Measurements from ENCODE around the gene GHRL. TPM values are rescaled to one million over a fixed set of nuclear protein-coding genes. Genes with fewer than 3 reads are reported as not detected.

The GHRL gene
- total RNA-seq, 1 donor from 2014 or later = 0.30 TPM

GRCh38 chr3:10328460-10329071 lies 35.8 kb upstream of the GHRL start:
- DNase-seq (ENCODE audit: low spot score) (no peak), ATAC-seq (no peak)

- no peak for ATAC-seq
- DNase-seq (ENCODE audit: low spot score) = no peak
Observed at GRCh38 chr3:10327592-10327991, 34.8 kb upstream of the GHRL start.

GRCh38 chr3:10322352-10322710 lies 29.6 kb upstream of the GHRL start:
- ATAC-seq (peak; percentile 47), DNase-seq (ENCODE audit: low spot score) (no peak)

- ATAC-seq = no peak
- no peak for DNase-seq (ENCODE audit: low spot score)
Observed at GRCh38 chr3:10321630-10322351, 29.0 kb upstream of the GHRL start.

GRCh38 chr3:10320320-10320677 lies 27.6 kb upstream of the GHRL start:
- peak; percentile 3 for ATAC-seq
- DNase-seq (ENCODE audit: low spot score) = no peak

- DNase-seq (ENCODE audit: low spot score) (no peak), ATAC-seq (no peak)
Observed at GRCh38 chr3:10319804-10320203, 27.1 kb upstream of the GHRL start.

- ATAC-seq = no peak
- no peak for DNase-seq (ENCODE audit: low spot score)
Observed at GRCh38 chr3:10319251-10319650, 26.5 kb upstream of the GHRL start.

- DNase-seq (ENCODE audit: low spot score) (no peak), ATAC-seq (no peak)
Observed at GRCh38 chr3:10317961-10318350, 25.2 kb upstream of the GHRL start.

GRCh38 chr3:10317311-10317960 lies 24.7 kb upstream of the GHRL start:
- DNase-seq (ENCODE audit: low spot score) (peak; percentile 58), ATAC-seq (peak; percentile 41)

GRCh38 chr3:10315771-10316344 lies 23.1 kb upstream of the GHRL start:
- DNase-seq (ENCODE audit: low spot score) = no peak
- ATAC-seq = no peak

GRCh38 chr3:10315101-10315500 lies 22.4 kb upstream of the GHRL start:
- DNase-seq (ENCODE audit: low spot score) = no peak
- no peak for ATAC-seq

- ATAC-seq (no peak), DNase-seq (ENCODE audit: low spot score) (no peak)
Observed at GRCh38 chr3:10312861-10313260, 20.1 kb upstream of the GHRL start.

- ATAC-seq (no peak), DNase-seq (ENCODE audit: low spot score) (no peak)
Observed at GRCh38 chr3:10312391-10312790, 19.6 kb upstream of the GHRL start.

- ATAC-seq (peak; percentile 27), DNase-seq (ENCODE audit: low spot score) (no peak)
Observed at GRCh38 chr3:10311710-10312109, 19.0 kb upstream of the GHRL start.

- ATAC-seq (no peak), DNase-seq (ENCODE audit: low spot score) (no peak)
Observed at GRCh38 chr3:10310578-10310977, 17.8 kb upstream of the GHRL start.

GRCh38 chr3:10309736-10310135 lies 17.0 kb upstream of the GHRL start:
- no peak for DNase-seq (ENCODE audit: low spot score)
- peak; percentile 37 for ATAC-seq

GRCh38 chr3:10308678-10309077 lies 15.9 kb upstream of the GHRL start:
- no peak for ATAC-seq
- no peak for DNase-seq (ENCODE audit: low spot score)

- DNase-seq (ENCODE audit: low spot score) (no peak), ATAC-seq (no peak)
Observed at GRCh38 chr3:10306156-10306555, 13.4 kb upstream of the GHRL start.

GRCh38 chr3:10305331-10305902 lies 12.7 kb upstream of the GHRL start:
- no peak for DNase-seq (ENCODE audit: low spot score)
- no peak for ATAC-seq

- DNase-seq (ENCODE audit: low spot score) = no peak
Observed at GRCh38 chr3:10304905-10305304, 12.2 kb upstream of the GHRL start.

GRCh38 chr3:10303785-10304184 lies 11.0 kb upstream of the GHRL start:
- ATAC-seq = no peak
- no peak for DNase-seq (ENCODE audit: low spot score)

More at GRCh38 chr3:10304905-10305304, 12.2 kb upstream of the GHRL start:
- no peak for ATAC-seq

- no peak for DNase-seq (ENCODE audit: low spot score)
- no peak for ATAC-seq
Observed at GRCh38 chr3:10303105-10303504, 10.4 kb upstream of the GHRL start.

All from left lobe of liver (tissue), 2 donors.